Neural cell (in vitro differentiated cells): ENCODE results near the gene ABI3BP. TPM values are rescaled to one million over a fixed set of nuclear protein-coding genes. Genes with fewer than 3 reads are reported as not detected.

ENCODE experiments used
- H2AFZ ChIP-seq: fragments of 200-600, 300-800 bp; sonication (generic), shearing (Covaris generic); 2 replicates; pipeline ENCODE4 v1.6.0; 2014; ENCODE audit warnings: low read depth, mild to moderate bottlenecking, antibody characterized with exemption, low read length, moderate library complexity
- H3F3A ChIP-seq: fragments of 200-600 bp; shearing (Covaris generic); 2 replicates; pipeline ENCODE4 v1.6.1; 2016; ENCODE audit warnings: mild to moderate bottlenecking, moderate library complexity, mixed read lengths, antibody characterized with exemption, low read length; ENCODE audit not compliant: insufficient read depth, poor library complexity, severe bottlenecking
- H3K27ac ChIP-seq: fragments of 200-600, 300-800 bp; sonication (generic), shearing (Covaris generic); 2 replicates; pipeline ENCODE4 v1.5.1; 2014; ENCODE audit warnings: mild to moderate bottlenecking, low read length, moderate library complexity
- H3K27me3 ChIP-seq: fragments of 300-800, 200-600 bp; sonication (generic), shearing (Covaris generic); 2 replicates; pipeline ENCODE4 v1.6.0; 2014; ENCODE audit warnings: mild to moderate bottlenecking, low read depth, low read length, moderate library complexity; ENCODE audit not compliant: insufficient read depth
- H3K36me3 ChIP-seq: fragments of 300-800, 200-600 bp; sonication (generic), shearing (Covaris generic); 2 replicates; pipeline ENCODE4 v1.5.1; 2014; ENCODE audit warnings: mild to moderate bottlenecking, antibody characterized with exemption, low read length, moderate library complexity; ENCODE audit not compliant: insufficient read depth
- H3K4me2 ChIP-seq: fragments of 300-800, 200-600 bp; sonication (generic), shearing (Covaris generic); 2 replicates; pipeline ENCODE4 v1.6.0; 2014; ENCODE audit warnings: mild to moderate bottlenecking, low read length
- H3K4me3 ChIP-seq: fragments of 300-800, 200-600 bp; sonication (generic), shearing (Covaris generic); 2 replicates; pipeline ENCODE4 v1.5.1; 2014; ENCODE audit warnings: mild to moderate bottlenecking, low read length, moderate library complexity
- H3K79me2 ChIP-seq: fragments of 200-600 bp; shearing (Covaris generic); replicated peaks from 2 replicates; pipeline ENCODE4 v1.6.0; 2014; ENCODE audit warnings: mild to moderate bottlenecking, low read length, moderate library complexity; ENCODE audit not compliant: insufficient read depth
- H3K9ac ChIP-seq: fragments of 300-800, 200-600 bp; sonication (generic), shearing (Covaris generic); 2 replicates; pipeline ENCODE4 v1.6.1; 2016; ENCODE audit warnings: mild to moderate bottlenecking, low read length, mixed read lengths
- H3K9me2 ChIP-seq: fragments of 200-600 bp; shearing (Covaris generic); 2 replicates; pipeline ENCODE4 v1.6.1; 2016; ENCODE audit warnings: mild to moderate bottlenecking, low read length, mixed read lengths; ENCODE audit not compliant: insufficient read depth
- H3K9me3 ChIP-seq: fragments of 200-600, 300-800 bp; sonication (generic), shearing (Covaris generic); 2 replicates; pipeline ENCODE4 v1.6.1; 2016; ENCODE audit warnings: mild to moderate bottlenecking, mixed run types, low read length, moderate library complexity, mixed read lengths
- H4K20me1 ChIP-seq: fragments of 200-600 bp; shearing (Covaris generic); 2 replicates; pipeline ENCODE4 v1.6.1; 2016; ENCODE audit warnings: mild to moderate bottlenecking, mixed run types; ENCODE audit not compliant: insufficient read depth
- EP300 ChIP-seq: fragments of 450-650 bp; conservative IDR thresholded peaks from 2 replicates; pipeline ENCODE4 v1.6.1; 2014; ENCODE audit warnings: antibody characterized with exemption, mild to moderate bottlenecking, moderate library complexity; ENCODE audit not compliant: poor library complexity, severe bottlenecking
- EZH2 ChIP-seq: fragments of 200-600, 300-800 bp; shearing (Covaris generic), sonication (generic); IDR thresholded peaks from 2 replicates; pipeline ENCODE4 v1.6.1; 2014; ENCODE audit warnings: antibody characterized with exemption, low read length, borderline replicate concordance, mild to moderate bottlenecking; ENCODE audit not compliant: insufficient read depth, poor library complexity, severe bottlenecking
- MXI1 ChIP-seq: fragments of 450-650 bp; conservative IDR thresholded peaks from 2 replicates; pipeline ENCODE4 v1.6.1; 2014; ENCODE audit warnings: antibody characterized with exemption, mild to moderate bottlenecking; ENCODE audit not compliant: poor library complexity, severe bottlenecking
- POLR2AphosphoS5 ChIP-seq: IDR thresholded peaks from 2 replicates; pipeline ENCODE4 v1.6.1; 2012
- RAD21 ChIP-seq: fragments of 450-650 bp; conservative IDR thresholded peaks from 2 replicates; pipeline ENCODE4 v1.6.1; 2014; ENCODE audit warnings: antibody characterized with exemption, mild to moderate bottlenecking, moderate library complexity
- REST ChIP-seq: IDR thresholded peaks from 2 replicates; pipeline ENCODE4 v1.6.1; 2012; ENCODE audit warnings: borderline replicate concordance
- SMC3 ChIP-seq: fragments of 450-650 bp; conservative IDR thresholded peaks from 2 replicates; pipeline ENCODE4 v1.6.1; 2014; ENCODE audit warnings: antibody characterized with exemption, mild to moderate bottlenecking, moderate library complexity; ENCODE audit not compliant: poor library complexity
- TAF1 ChIP-seq: IDR thresholded peaks from 2 replicates; pipeline ENCODE4 v1.6.1; 2012; ENCODE audit warnings: low read depth
- polyA plus RNA-seq: library from polyadenylated mRNA; depleted of rRNA; stranded (reverse); fragments of >200 nt; gene quantifications from 2 replicates; pipeline ENCODE4 v1.2.3, GENCODE V29; 2014
- TF ChIP-seq, protein P1 (sequence below): fragments of 450-650 bp; IDR thresholded peaks from 2 replicates; pipeline ENCODE4 v1.5.1; 2014; ENCODE audit warnings: antibody characterized with exemption, mild to moderate bottlenecking, moderate library complexity; ENCODE audit not compliant: poor library complexity, severe bottlenecking

The ABI3BP gene
- polyA plus RNA-seq, 1 donor from 2014 or later, result not detected

DNA sequence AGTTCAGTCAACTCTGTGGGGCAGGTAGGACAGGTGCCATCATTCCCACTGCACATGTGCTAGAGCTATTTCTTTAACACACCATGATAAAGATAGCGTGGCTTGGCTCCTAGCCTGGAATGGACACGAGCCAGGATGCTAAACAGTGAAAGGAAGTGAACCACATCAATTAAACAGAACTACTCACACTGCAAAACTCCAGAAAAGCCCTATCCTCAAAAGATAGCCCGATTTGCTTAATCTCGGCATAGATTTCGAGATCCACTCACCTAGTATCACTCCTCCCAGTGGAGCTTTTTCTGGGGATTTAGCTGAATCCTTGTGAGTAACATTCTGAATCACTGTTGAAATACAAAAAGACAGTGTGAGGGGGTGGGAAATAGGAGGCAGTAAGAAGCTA, 118.0 kb downstream of the ABI3BP start:
- no peaks in the 10 kb centered on the region for H3K36me3 ChIP-seq
- H2AFZ ChIP-seq, result no peak overlapping the region
- H3K9me2 ChIP-seq, result no peaks in the 10 kb centered on the region
- H3K9me3 ChIP-seq, result no peaks in the 10 kb centered on the region
- H3K9ac ChIP-seq, result no peak overlapping the region
- TF ChIP-seq MXI1 (no peak), POLR2AphosphoS5 (no peak), RAD21 (no peak), TAF1 (no peak), EP300 (no peak), EZH2 (no peak), SMC3 (no peak), REST (no peak)
- TF ChIP-seq, protein P1, sequence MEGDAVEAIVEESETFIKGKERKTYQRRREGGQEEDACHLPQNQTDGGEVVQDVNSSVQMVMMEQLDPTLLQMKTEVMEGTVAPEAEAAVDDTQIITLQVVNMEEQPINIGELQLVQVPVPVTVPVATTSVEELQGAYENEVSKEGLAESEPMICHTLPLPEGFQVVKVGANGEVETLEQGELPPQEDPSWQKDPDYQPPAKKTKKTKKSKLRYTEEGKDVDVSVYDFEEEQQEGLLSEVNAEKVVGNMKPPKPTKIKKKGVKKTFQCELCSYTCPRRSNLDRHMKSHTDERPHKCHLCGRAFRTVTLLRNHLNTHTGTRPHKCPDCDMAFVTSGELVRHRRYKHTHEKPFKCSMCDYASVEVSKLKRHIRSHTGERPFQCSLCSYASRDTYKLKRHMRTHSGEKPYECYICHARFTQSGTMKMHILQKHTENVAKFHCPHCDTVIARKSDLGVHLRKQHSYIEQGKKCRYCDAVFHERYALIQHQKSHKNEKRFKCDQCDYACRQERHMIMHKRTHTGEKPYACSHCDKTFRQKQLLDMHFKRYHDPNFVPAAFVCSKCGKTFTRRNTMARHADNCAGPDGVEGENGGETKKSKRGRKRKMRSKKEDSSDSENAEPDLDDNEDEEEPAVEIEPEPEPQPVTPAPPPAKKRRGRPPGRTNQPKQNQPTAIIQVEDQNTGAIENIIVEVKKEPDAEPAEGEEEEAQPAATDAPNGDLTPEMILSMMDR, result no peak
- H3K4me2 ChIP-seq, result no peak overlapping the region
- H3K4me3 ChIP-seq, result no peak overlapping the region
- H3K27me3 ChIP-seq, result no peaks in the 10 kb centered on the region
- H3F3A ChIP-seq, result no peaks in the 10 kb centered on the region
- no peaks in the 10 kb centered on the region for H4K20me1 ChIP-seq
- no peaks in the 10 kb centered on the region for H3K79me2 ChIP-seq
- H3K27ac ChIP-seq, result no peak overlapping the region

DNA sequence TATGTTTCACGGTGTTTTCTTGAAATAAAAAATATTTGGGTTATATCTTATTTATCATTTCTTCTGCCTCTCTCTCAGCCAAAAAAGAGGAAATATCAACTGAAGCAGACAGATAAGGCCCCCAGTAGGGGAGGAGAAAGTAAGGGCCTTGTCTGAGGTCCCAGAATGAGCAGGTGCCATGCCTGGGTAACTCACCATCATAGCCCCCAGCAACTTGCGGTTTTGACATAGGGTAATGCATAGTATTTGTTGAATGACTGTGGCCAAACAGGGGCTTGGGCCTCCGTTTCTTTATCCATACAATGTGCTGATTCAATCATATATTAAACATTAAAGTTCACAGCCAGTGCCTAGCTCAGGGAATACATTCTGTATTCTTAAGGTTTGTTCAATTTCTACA, 119.6 kb downstream of the ABI3BP start:
- Histone ChIP-seq H3K9me2 (no peaks in the 10 kb centered on the region), H4K20me1 (no peaks in the 10 kb centered on the region), H2AFZ (no peak overlapping the region), H3K9ac (no peak overlapping the region), H3K4me2 (no peak overlapping the region), H3K27me3 (no peaks in the 10 kb centered on the region), H3K9me3 (no peaks in the 10 kb centered on the region), H3F3A (no peaks in the 10 kb centered on the region), H3K27ac (no peak overlapping the region), H3K79me2 (no peaks in the 10 kb centered on the region), H3K4me3 (no peak overlapping the region), H3K36me3 (no peaks in the 10 kb centered on the region)
- TF ChIP-seq, protein P1, result no peak
- TF ChIP-seq RAD21 (no peak), POLR2AphosphoS5 (no peak), EP300 (no peak), MXI1 (no peak), REST (no peak), SMC3 (no peak)
